ENCODE results near the gene TENT5C.

The TENT5C gene

DNA sequence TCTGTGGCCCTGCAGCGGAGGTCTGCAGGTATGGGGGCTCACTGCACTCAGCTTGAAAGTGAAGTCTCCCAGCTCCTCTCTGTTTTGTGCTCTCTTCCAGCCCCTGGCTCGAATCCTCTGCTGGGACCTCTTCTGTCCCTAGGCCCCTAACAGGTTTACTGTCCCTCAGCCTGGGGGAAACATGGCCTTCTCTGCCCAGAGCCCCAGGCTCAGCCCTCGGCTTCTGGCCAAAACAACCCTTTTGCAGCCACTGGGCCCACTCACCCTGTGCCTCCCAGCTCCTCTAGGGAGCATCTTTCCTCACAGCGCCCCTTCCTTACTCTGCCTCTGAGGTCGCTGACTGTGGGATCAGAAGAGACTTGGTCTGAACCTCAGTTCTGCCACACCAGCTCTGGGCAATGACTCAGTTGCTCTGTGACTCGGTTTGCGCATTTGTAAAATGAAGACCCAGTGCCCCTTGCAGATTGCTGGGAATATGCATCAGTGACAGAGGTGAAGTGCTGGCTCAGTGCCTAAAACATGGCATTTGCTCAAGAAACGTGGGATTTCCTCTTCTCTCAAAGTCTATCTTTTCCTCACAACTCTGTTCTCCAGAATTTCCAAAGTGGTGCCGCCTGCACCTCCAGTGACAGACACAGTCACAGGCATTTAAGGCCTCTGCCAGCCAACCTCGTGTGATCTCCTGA lies 26.5 kb upstream of the TENT5C start:
- H3K4me3 Mint-ChIP-seq = no peak overlapping the region

DNA sequence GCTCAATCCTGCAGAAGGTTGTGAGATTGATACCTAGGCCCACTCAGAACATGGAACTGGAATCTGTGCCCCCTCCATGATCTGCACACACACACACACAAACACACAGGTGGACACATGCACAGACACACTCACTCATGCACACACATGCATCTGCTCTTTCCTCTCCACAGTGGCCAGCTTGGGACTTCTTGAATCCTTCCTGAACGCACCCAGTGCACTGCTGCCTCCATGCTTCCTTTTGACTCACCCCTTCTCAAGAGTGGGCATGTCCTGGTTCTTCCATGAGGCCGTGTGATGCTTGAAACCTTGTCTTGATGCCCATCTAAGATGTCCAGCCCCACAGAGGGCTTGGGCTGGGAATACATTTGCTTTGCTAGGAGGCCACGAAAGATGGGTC lies 25.4 kb upstream of the TENT5C start:
- H3K4me3 Mint-ChIP-seq = no peak overlapping the region
- H3K9me3 Mint-ChIP-seq = no peaks in the 10 kb centered on the region
- H3K27me3 Mint-ChIP-seq (ENCODE audit: low read depth) = peaks cover 4% of the 10 kb centered on the region
- TF ChIP-seq, protein P1, sequence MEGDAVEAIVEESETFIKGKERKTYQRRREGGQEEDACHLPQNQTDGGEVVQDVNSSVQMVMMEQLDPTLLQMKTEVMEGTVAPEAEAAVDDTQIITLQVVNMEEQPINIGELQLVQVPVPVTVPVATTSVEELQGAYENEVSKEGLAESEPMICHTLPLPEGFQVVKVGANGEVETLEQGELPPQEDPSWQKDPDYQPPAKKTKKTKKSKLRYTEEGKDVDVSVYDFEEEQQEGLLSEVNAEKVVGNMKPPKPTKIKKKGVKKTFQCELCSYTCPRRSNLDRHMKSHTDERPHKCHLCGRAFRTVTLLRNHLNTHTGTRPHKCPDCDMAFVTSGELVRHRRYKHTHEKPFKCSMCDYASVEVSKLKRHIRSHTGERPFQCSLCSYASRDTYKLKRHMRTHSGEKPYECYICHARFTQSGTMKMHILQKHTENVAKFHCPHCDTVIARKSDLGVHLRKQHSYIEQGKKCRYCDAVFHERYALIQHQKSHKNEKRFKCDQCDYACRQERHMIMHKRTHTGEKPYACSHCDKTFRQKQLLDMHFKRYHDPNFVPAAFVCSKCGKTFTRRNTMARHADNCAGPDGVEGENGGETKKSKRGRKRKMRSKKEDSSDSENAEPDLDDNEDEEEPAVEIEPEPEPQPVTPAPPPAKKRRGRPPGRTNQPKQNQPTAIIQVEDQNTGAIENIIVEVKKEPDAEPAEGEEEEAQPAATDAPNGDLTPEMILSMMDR (IDR thresholded peaks at IDR 0.05; ENCODE audit: unreplicated experiment in 3 of 3) = no peak
- no peaks in the 10 kb centered on the region for H3K36me3 Mint-ChIP-seq (ENCODE audit: low read depth)
- no peak overlapping the region for H3K27ac Mint-ChIP-seq
- H3K4me1 Mint-ChIP-seq = no peaks in the 10 kb centered on the region

More for the DNA sequence above, 26.5 kb upstream of the TENT5C start:
- H3K9me3 Mint-ChIP-seq = no peaks in the 10 kb centered on the region
- peaks cover 1% of the 10 kb centered on the region for H3K4me1 Mint-ChIP-seq
- no peak overlapping the region for H3K27ac Mint-ChIP-seq
- TF ChIP-seq, protein P1 (IDR thresholded peaks at IDR 0.05; ENCODE audit: unreplicated experiment in 3 of 3) = no peak
- peaks cover 4% of the 10 kb centered on the region for H3K27me3 Mint-ChIP-seq (ENCODE audit: low read depth)
- H3K36me3 Mint-ChIP-seq (ENCODE audit: low read depth) = no peaks in the 10 kb centered on the region

DNA sequence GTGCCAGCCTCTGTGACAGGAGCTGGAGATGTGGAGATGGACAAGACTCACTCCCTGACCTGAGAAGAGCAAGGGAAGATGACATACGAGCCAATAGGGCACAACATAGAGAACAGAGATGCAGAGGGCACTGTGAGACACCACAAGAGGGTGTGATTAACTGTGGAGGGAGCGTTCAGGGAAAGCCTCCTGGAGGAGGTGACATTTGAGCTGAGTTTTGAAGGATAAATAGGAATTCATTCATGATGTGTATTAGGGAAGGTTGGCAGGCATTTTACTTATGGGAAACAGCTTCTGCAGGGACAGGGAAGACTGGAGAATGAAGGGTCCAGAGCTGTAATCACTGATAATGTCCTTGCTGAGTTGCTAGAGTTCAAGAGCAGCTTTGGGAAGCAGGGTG lies 25.0 kb upstream of the TENT5C start:
- Mint-ChIP-seq H3K27ac (no peak overlapping the region), H3K9me3 (no peaks in the 10 kb centered on the region), H3K4me1 (no peaks in the 10 kb centered on the region), H3K27me3 (ENCODE audit: low read depth) (peaks cover 4% of the 10 kb centered on the region), H3K36me3 (ENCODE audit: low read depth) (no peaks in the 10 kb centered on the region), H3K4me3 (no peak overlapping the region)
- TF ChIP-seq, protein P1 (IDR thresholded peaks at IDR 0.05; ENCODE audit: unreplicated experiment in 3 of 3) = no peak

DNA sequence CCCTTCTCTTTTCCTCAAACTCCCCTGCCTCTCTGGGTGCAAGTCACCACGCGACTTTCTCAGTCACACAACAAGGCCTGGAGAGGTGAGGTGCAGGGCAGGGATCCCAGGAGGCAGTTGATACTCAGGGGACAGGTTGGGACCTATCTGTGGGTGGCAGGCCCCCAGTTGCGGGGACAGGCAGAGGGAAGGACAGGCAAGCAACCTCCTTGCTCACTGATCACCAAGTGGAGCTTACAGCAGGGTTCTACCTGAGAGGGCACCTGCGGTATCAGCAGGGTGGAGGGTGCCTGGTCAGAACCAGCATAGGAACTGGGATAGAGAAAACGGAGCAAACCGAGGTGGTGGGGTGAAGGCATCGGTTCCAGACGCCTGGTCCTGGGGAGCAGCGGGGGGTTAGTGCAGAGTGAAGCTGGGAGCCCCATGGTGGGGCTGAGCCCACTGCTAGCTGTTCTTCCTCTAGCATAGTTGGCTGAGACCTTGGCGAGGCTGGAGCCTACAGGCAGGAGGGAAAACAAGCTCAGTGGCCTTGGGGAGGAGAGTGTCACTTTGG lies 24.4 kb upstream of the TENT5C start:
- TF ChIP-seq, protein P1 (IDR thresholded peaks at IDR 0.05; ENCODE audit: unreplicated experiment in 3 of 3) = no peak
- H3K9me3 Mint-ChIP-seq = no peaks in the 10 kb centered on the region
- H3K4me3 Mint-ChIP-seq = no peak overlapping the region
- no peak overlapping the region for H3K27ac Mint-ChIP-seq
- peaks cover 4% of the 10 kb centered on the region for H3K27me3 Mint-ChIP-seq (ENCODE audit: low read depth)
- H3K36me3 Mint-ChIP-seq (ENCODE audit: low read depth) = no peaks in the 10 kb centered on the region
- no peaks in the 10 kb centered on the region for H3K4me1 Mint-ChIP-seq

DNA sequence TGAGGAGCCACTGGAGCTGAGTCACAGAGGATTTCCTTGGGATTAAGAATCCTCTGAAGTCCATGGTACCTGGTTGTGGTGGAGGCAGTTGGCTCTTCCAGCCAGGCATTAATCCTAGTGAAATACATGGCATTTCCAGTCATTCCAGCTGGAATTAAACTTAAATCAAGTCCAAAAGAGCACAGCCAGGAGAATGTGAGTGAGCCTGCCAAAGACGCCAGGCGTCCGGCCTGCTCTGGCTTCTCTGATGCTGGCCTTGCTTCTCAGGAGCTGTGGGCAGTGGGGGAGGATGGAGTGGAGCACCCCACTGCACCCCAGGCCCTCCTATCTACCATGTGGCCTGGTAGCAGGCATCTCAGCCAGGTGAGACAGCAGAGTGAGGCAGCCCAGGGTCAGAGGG lies 23.4 kb upstream of the TENT5C start:
- Mint-ChIP-seq H3K27me3 (ENCODE audit: low read depth) (peaks cover 4% of the 10 kb centered on the region), H3K27ac (no peak overlapping the region), H3K4me3 (no peak overlapping the region), H3K36me3 (ENCODE audit: low read depth) (no peaks in the 10 kb centered on the region), H3K9me3 (no peaks in the 10 kb centered on the region), H3K4me1 (no peaks in the 10 kb centered on the region)
- TF ChIP-seq, protein P1 (IDR thresholded peaks at IDR 0.05; ENCODE audit: unreplicated experiment in 3 of 3) = no peak

DNA sequence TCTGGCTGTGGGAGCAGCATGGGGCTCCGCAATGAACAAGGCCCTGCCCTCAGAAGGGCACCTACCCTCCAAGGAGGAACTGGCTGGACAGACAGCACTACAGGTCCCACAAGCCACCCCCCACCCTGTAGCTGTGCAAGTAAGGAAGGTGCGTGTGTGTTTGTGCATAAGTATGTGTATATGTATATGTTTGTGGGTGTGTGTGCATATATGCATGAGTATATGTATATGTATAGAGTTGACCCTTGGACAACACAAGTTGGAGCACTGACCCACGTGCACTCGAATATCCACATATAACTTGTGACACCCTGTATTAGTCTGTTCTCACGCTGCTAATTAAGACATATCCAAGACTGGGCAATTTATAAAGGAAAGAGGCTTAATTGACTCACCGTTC lies 22.6 kb upstream of the TENT5C start:
- H3K27ac Mint-ChIP-seq = no peak overlapping the region
- H3K27me3 Mint-ChIP-seq (ENCODE audit: low read depth) = peaks cover 4% of the 10 kb centered on the region
- TF ChIP-seq, protein P1 (IDR thresholded peaks at IDR 0.05; ENCODE audit: unreplicated experiment in 3 of 3) = no peak
- no peaks in the 10 kb centered on the region for H3K4me1 Mint-ChIP-seq
- H3K36me3 Mint-ChIP-seq (ENCODE audit: low read depth) = no peaks in the 10 kb centered on the region
- no peak overlapping the region for H3K4me3 Mint-ChIP-seq
- no peaks in the 10 kb centered on the region for H3K9me3 Mint-ChIP-seq
